Suprapubic skin (tissue), 4 donors: ENCODE measurements around the gene ELL.

Source experiments
- POLR2A ChIP-seq, 2 donors: fragments of 450-650 bp; IDR thresholded peaks; one replicate each; pipeline ENCODE4 v1.6.1; 2017; ENCODE audit warnings: antibody characterized with exemption in 2 of 2, mild to moderate bottlenecking in 2 of 2, moderate library complexity in 2 of 2
- POLR2AphosphoS5 ChIP-seq, 3 donors: sonication (generic); formaldehyde crosslinking; IDR thresholded peaks; one replicate each; pipeline ENCODE4 v1.6.1; 2017; ENCODE audit warnings: antibody characterized with exemption in 3 of 3
- TF ChIP-seq, protein P1 (sequence below), 2 donors: fragments of 200-600 bp in 1 of 2; fragments of 450-650 bp in 1 of 2; sonication (generic) in 1 of 2; IDR thresholded peaks; one replicate each; pipeline ENCODE4 v1.5.1; 2016 to 2019; ENCODE audit warnings: antibody characterized with exemption in 2 of 2, mild to moderate bottlenecking in 1 of 2, moderate library complexity in 1 of 2

DNA sequence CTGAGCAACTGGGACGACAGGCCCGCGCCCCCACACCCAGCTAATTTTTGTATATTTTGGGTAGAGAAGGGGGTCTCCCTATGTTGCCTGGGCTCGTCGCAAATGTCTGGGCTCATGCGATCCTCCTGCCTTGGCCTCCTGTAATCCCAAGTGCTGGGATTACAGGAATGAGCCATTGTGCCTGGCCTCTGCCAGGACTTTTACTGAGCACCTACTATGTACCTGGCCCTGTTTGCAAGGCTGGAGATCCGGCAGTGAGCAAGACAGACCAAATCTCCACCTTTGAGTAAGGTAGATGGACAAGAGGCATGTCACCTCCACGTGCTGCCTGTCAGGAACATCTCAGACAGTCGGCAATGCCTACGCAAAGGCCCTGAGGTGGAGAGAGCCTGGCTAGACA lies 14.6 kb upstream of the ELL start:
- TF ChIP-seq POLR2A (IDR thresholded peaks at IDR 0.05): no peak
- TF ChIP-seq, protein P1, sequence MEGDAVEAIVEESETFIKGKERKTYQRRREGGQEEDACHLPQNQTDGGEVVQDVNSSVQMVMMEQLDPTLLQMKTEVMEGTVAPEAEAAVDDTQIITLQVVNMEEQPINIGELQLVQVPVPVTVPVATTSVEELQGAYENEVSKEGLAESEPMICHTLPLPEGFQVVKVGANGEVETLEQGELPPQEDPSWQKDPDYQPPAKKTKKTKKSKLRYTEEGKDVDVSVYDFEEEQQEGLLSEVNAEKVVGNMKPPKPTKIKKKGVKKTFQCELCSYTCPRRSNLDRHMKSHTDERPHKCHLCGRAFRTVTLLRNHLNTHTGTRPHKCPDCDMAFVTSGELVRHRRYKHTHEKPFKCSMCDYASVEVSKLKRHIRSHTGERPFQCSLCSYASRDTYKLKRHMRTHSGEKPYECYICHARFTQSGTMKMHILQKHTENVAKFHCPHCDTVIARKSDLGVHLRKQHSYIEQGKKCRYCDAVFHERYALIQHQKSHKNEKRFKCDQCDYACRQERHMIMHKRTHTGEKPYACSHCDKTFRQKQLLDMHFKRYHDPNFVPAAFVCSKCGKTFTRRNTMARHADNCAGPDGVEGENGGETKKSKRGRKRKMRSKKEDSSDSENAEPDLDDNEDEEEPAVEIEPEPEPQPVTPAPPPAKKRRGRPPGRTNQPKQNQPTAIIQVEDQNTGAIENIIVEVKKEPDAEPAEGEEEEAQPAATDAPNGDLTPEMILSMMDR (IDR thresholded peaks at IDR 0.05): no peak
- no peak for TF ChIP-seq POLR2AphosphoS5 (IDR thresholded peaks at IDR 0.05)
